ENCODE results near the gene CT45A10. TPM values are rescaled to one million over a fixed set of nuclear protein-coding genes. Genes with fewer than 3 reads are reported as not detected.
"Not testable (repeated sequence)": the region's sequence is repeated elsewhere in the genome, so short reads cannot be mapped to it uniquely, and the experiment has no call there.

The CT45A10 gene
- total RNA-seq, 1 experiment from 2014 or later: 0.33 TPM

DNA sequence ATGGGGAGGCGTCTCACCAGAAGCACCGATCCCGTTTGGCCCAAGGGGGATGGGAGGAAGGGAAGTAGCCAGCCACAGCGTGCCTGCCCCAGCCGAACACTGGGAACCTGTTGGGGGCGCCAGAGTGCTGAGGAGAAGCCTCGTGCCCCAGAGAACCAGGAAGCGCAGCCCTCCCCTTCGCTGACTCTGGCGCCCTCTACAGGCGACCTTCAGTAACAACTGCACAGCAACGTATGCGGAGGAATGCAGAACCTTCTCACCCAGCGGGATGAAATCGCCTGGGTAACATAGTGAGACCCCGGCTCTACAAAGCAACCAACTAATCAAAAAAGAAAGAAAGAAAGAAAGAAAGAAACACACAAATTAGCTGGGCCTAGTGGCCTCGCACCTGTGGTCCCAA, 38.8 kb downstream of the CT45A10 start, which contains the start of gene CT45A8:
Gene CT45A8, minus strand, starts transcription at position 101 of the 400 bp plus-strand sequence. CDS start 3,755 bp downstream, outside the sequence.
- H3K9me3 Mint-ChIP-seq; H3K4me1 Mint-ChIP-seq; H3K36me3 Mint-ChIP-seq; DNase-seq (ENCODE audit: low spot score); ATAC-seq; H3K27ac Mint-ChIP-seq; H3K27me3 Mint-ChIP-seq (ENCODE audit: low read depth); POLR2A ChIA-PET; CTCF ChIA-PET; H3K4me3 Mint-ChIP-seq: not testable (repeated sequence)

DNA sequence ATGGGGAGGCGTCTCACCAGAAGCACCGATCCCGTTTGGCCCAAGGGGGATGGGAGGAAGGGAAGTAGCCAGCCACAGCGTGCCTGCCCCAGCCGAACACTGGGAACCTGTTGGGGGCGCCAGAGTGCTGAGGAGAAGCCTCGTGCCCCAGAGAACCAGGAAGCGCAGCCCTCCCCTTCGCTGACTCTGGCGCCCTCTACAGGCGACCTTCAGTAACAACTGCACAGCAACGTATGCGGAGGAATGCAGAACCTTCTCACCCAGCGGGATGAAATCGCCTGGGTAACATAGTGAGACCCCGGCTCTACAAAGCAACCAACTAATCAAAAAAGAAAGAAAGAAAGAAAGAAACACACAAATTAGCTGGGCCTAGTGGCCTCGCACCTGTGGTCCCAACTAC, 56.1 kb downstream of the CT45A10 start, which contains the start of gene CT45A7:
Gene CT45A7, minus strand, starts transcription at position 101 of the 400 bp plus-strand sequence. CDS start 3,747 bp downstream, outside the sequence.
- POLR2A ChIA-PET; H3K4me1 Mint-ChIP-seq; H3K36me3 Mint-ChIP-seq; ATAC-seq; H3K4me3 Mint-ChIP-seq; H3K9me3 Mint-ChIP-seq; H3K27me3 Mint-ChIP-seq (ENCODE audit: low read depth); H3K27ac Mint-ChIP-seq; CTCF ChIA-PET; DNase-seq (ENCODE audit: low spot score): not testable (repeated sequence)

Other genes starting within 250 kb of the CT45A10 start
- gene CT45A1, start 179.8 kb downstream of the CT45A10 start, total RNA-seq (2021): not detected in 3 replicates
- gene CT45A3, start 125.3 kb downstream of the CT45A10 start, total RNA-seq (2021): not detected in 3 replicates
- not detected in 3 replicates for gene CT45A5, start 107.9 kb downstream of the CT45A10 start, total RNA-seq (2021)
- gene CT45A6, start 90.7 kb downstream of the CT45A10 start, total RNA-seq (2021): not detected in 3 replicates
- not detected in 3 replicates for gene CT45A2, start 73.4 kb downstream of the CT45A10 start, total RNA-seq (2021)
- not detected in 3 replicates for gene CT45A7, start 56.2 kb downstream of the CT45A10 start, total RNA-seq (2021)
- gene CT45A8, start 38.9 kb downstream of the CT45A10 start, total RNA-seq (2021): not detected in 3 replicates
- gene CT45A9, start 21.6 kb downstream of the CT45A10 start, total RNA-seq (2021): not detected in 3 replicates
- not detected in 3 replicates for gene SAGE1, start 272 bp upstream of the CT45A10 start, total RNA-seq (2021)
- gene MMGT1, start 80.5 kb upstream of the CT45A10 start, total RNA-seq (2021): 15.4 to 18.8 TPM (median 18.1 TPM) in 3 replicates
- 8.2 to 10.8 TPM (median 9.6 TPM) in 3 replicates for gene SLC9A6, start 92.0 kb upstream of the CT45A10 start, total RNA-seq (2021)